Activated CD4-positive, alpha-beta memory T cell treated with anti-CD3 and anti-CD28 coated beads for 36 hours (primary cell): ENCODE data around the gene TTC23. TPM values are rescaled to one million over a fixed set of nuclear protein-coding genes. Genes with fewer than 3 reads are reported as not detected.

ENCODE experiments used
- CTCF ChIA-PET: fragments of 350-600 bp; sonication (Branson Sonifier 250); formaldehyde crosslinking; loops from one replicate; lab custom pipeline; 2021; ENCODE audit warnings: antibody characterized with exemption, inconsistent platforms; lab: Charles Lee
- POLR2A ChIA-PET: fragments of 350-600 bp; sonication (Branson Sonifier 250); formaldehyde crosslinking; loops from one replicate; lab custom pipeline; 2021; ENCODE audit warnings: antibody characterized with exemption; lab: Charles Lee
- DNase-seq: peaks from one replicate; pipeline ENCODE4 v3.0.0-alpha.2; 2020
- H3K27ac Mint-ChIP-seq: one replicate; pipeline ENCODE4 v1.8.0; 2021; ENCODE audit warnings: mixed read lengths
- H3K27me3 Mint-ChIP-seq: one replicate; pipeline ENCODE4 v1.8.0; 2021; ENCODE audit warnings: mixed read lengths
- H3K36me3 Mint-ChIP-seq: one replicate; pipeline ENCODE4 v1.8.0; 2021; ENCODE audit warnings: mixed read lengths
- H3K4me1 Mint-ChIP-seq: one replicate; pipeline ENCODE4 v1.8.0; 2021; ENCODE audit warnings: low read depth, mixed read lengths
- H3K4me3 Mint-ChIP-seq: one replicate; pipeline ENCODE4 v1.8.0; 2021; ENCODE audit warnings: mild to moderate bottlenecking, mixed read lengths
- H3K9me3 Mint-ChIP-seq: one replicate; pipeline ENCODE4 v1.8.0; 2021; ENCODE audit warnings: mixed read lengths
- intact Hi-C: fragments of 100-400 bp; cut with micrococcal nuclease; formaldehyde crosslinking; loops from one replicate; pipeline ENCODE4 v1.15.1; 2023
- total RNA-seq, 2 experiments: library from RNA; stranded (reverse); gene quantifications; one replicate each; pipeline ENCODE4 v1.2.3, GENCODE V29; 2021

The TTC23 gene
- total RNA-seq, 2 experiments from 2014 or later: 2.8 to 4.1 TPM

- Mint-ChIP-seq H3K4me1 (no peaks in the 10 kb centered on the region), H3K27me3 (no peaks in the 10 kb centered on the region), H3K9me3 (no peaks in the 10 kb centered on the region), H3K27ac (no peak overlapping the region), H3K36me3 (no peaks in the 10 kb centered on the region), H3K4me3 (no peak overlapping the region)
- ChIA-PET CTCF (no interaction called here), POLR2A (no interaction called here)
- DNase-seq: no peak
- intact Hi-C loops: no loop called here
Observed at GRCh38 chr15:99141943-99142342, 107.4 kb downstream of the TTC23 start.

- CTCF ChIA-PET: interaction anchor here (1.4 kb wide), 1 partner anchor 64 kb away, joined by 3 read pairs; no protein-coding TSS in a partner anchor
- H3K4me1 Mint-ChIP-seq: no peaks in the 10 kb centered on the region
- intact Hi-C loops: no loop called here
Observed at GRCh38 chr15:99140590-99140989, 108.8 kb downstream of the TTC23 start.

GRCh38 chr15:99139276-99139675 is 110.1 kb downstream of the TTC23 start:
- Mint-ChIP-seq H3K36me3 (no peaks in the 10 kb centered on the region), H3K4me1 (peaks cover 4% of the 10 kb centered on the region), H3K27me3 (no peaks in the 10 kb centered on the region), H3K4me3 (no peak overlapping the region), H3K27ac (no peak overlapping the region), H3K9me3 (no peaks in the 10 kb centered on the region)
- CTCF ChIA-PET: interaction anchor here (1.4 kb wide), 1 partner anchor 62 kb away, joined by 3 read pairs; no protein-coding TSS in a partner anchor
- POLR2A ChIA-PET: no interaction called here
- intact Hi-C loops: no loop called here
- no peak for DNase-seq

More at GRCh38 chr15:99140590-99140989, 108.8 kb downstream of the TTC23 start:
- Mint-ChIP-seq H3K27ac (no peak overlapping the region), H3K36me3 (no peaks in the 10 kb centered on the region), H3K9me3 (no peaks in the 10 kb centered on the region), H3K27me3 (no peaks in the 10 kb centered on the region), H3K4me3 (no peak overlapping the region)
- POLR2A ChIA-PET: no interaction called here
- no peak for DNase-seq

- H3K4me3 Mint-ChIP-seq: no peak overlapping the region
- H3K36me3 Mint-ChIP-seq: no peaks in the 10 kb centered on the region
- DNase-seq: no peak
- H3K9me3 Mint-ChIP-seq: no peaks in the 10 kb centered on the region
- ChIA-PET CTCF (no interaction called here), POLR2A (no interaction called here)
- H3K27ac Mint-ChIP-seq: no peak overlapping the region
- H3K27me3 Mint-ChIP-seq: no peaks in the 10 kb centered on the region
- intact Hi-C loops: no loop called here
- H3K4me1 Mint-ChIP-seq: peaks cover 4% of the 10 kb centered on the region
Observed at GRCh38 chr15:99138491-99138982, 110.8 kb downstream of the TTC23 start.

GRCh38 chr15:99137877-99138276 is 111.5 kb downstream of the TTC23 start:
- ChIA-PET CTCF (no interaction called here), POLR2A (no interaction called here)
- no peak overlapping the region for H3K27ac Mint-ChIP-seq
- H3K27me3 Mint-ChIP-seq: no peaks in the 10 kb centered on the region
- intact Hi-C loops: no loop called here
- H3K4me1 Mint-ChIP-seq: peaks cover 4% of the 10 kb centered on the region
- no peak overlapping the region for H3K4me3 Mint-ChIP-seq
- no peak for DNase-seq
- H3K9me3 Mint-ChIP-seq: no peaks in the 10 kb centered on the region
- H3K36me3 Mint-ChIP-seq: no peaks in the 10 kb centered on the region

- CTCF ChIA-PET: no interaction called here
- H3K36me3 Mint-ChIP-seq: no peaks in the 10 kb centered on the region
- peaks cover 4% of the 10 kb centered on the region for H3K4me1 Mint-ChIP-seq
- intact Hi-C loops: no loop called here
- no peak for DNase-seq
- H3K27ac Mint-ChIP-seq: no peak overlapping the region
- no peaks in the 10 kb centered on the region for H3K9me3 Mint-ChIP-seq
- no peak overlapping the region for H3K4me3 Mint-ChIP-seq
- H3K27me3 Mint-ChIP-seq: no peaks in the 10 kb centered on the region
- POLR2A ChIA-PET: no interaction called here
Observed at GRCh38 chr15:99137111-99137546, 112.3 kb downstream of the TTC23 start.

- Mint-ChIP-seq H3K4me1 (peaks cover 4% of the 10 kb centered on the region), H3K27ac (no peak overlapping the region), H3K27me3 (no peaks in the 10 kb centered on the region), H3K9me3 (no peaks in the 10 kb centered on the region), H3K36me3 (no peaks in the 10 kb centered on the region), H3K4me3 (no peak overlapping the region)
- peak; percentile 20 for DNase-seq
- ChIA-PET POLR2A (no interaction called here), CTCF (interaction anchor here (1.2 to 1.5 kb wide), 3 partner anchors 29 to 58 kb away, joined by 3 to 7 read pairs (median 3); no protein-coding TSS in a partner anchor)
- intact Hi-C loops: no loop called here
Observed at GRCh38 chr15:99135194-99135593, 114.2 kb downstream of the TTC23 start.

- H3K27me3 Mint-ChIP-seq: no peaks in the 10 kb centered on the region
- H3K36me3 Mint-ChIP-seq: no peaks in the 10 kb centered on the region
- intact Hi-C loops: no loop called here
- ChIA-PET POLR2A (no interaction called here), CTCF (interaction anchor here (1.5 kb wide), 1 partner anchor 28 kb away, joined by 7 read pairs; no protein-coding TSS in a partner anchor)
- no peak overlapping the region for H3K4me3 Mint-ChIP-seq
- DNase-seq: no peak
- H3K27ac Mint-ChIP-seq: no peak overlapping the region
- H3K9me3 Mint-ChIP-seq: no peaks in the 10 kb centered on the region
- peaks cover 4% of the 10 kb centered on the region for H3K4me1 Mint-ChIP-seq
Observed at GRCh38 chr15:99134317-99134821, 115.0 kb downstream of the TTC23 start.

GRCh38 chr15:99132634-99133287 is 116.6 kb downstream of the TTC23 start:
- Mint-ChIP-seq H3K36me3 (no peaks in the 10 kb centered on the region), H3K27me3 (no peaks in the 10 kb centered on the region), H3K9me3 (no peaks in the 10 kb centered on the region), H3K4me3 (no peak overlapping the region), H3K27ac (no peak overlapping the region), H3K4me1 (peaks cover 4% of the 10 kb centered on the region)
- DNase-seq: no peak
- ChIA-PET CTCF (no interaction called here), POLR2A (no interaction called here)
- intact Hi-C loops: no loop called here

GRCh38 chr15:99132122-99132521 is 117.3 kb downstream of the TTC23 start:
- DNase-seq: no peak
- intact Hi-C loops: no loop called here
- no peaks in the 10 kb centered on the region for H3K27me3 Mint-ChIP-seq
- no peaks in the 10 kb centered on the region for H3K36me3 Mint-ChIP-seq
- ChIA-PET POLR2A (no interaction called here), CTCF (no interaction called here)
- H3K27ac Mint-ChIP-seq: no peak overlapping the region
- no peak overlapping the region for H3K4me3 Mint-ChIP-seq
- peaks cover 4% of the 10 kb centered on the region for H3K4me1 Mint-ChIP-seq
- no peaks in the 10 kb centered on the region for H3K9me3 Mint-ChIP-seq

GRCh38 chr15:99131441-99132023 is 117.8 kb downstream of the TTC23 start:
- peaks cover 4% of the 10 kb centered on the region for H3K4me1 Mint-ChIP-seq
- intact Hi-C loops: no loop called here
- no peak for DNase-seq
- H3K27ac Mint-ChIP-seq: no peak overlapping the region
- ChIA-PET CTCF (no interaction called here), POLR2A (no interaction called here)
- H3K4me3 Mint-ChIP-seq: no peak overlapping the region
- no peaks in the 10 kb centered on the region for H3K9me3 Mint-ChIP-seq
- H3K27me3 Mint-ChIP-seq: no peaks in the 10 kb centered on the region
- no peaks in the 10 kb centered on the region for H3K36me3 Mint-ChIP-seq

- intact Hi-C loops: no loop called here
- no peaks in the 10 kb centered on the region for H3K27me3 Mint-ChIP-seq
- H3K4me3 Mint-ChIP-seq: no peak overlapping the region
- H3K9me3 Mint-ChIP-seq: no peaks in the 10 kb centered on the region
- ChIA-PET CTCF (no interaction called here), POLR2A (no interaction called here)
- no peak for DNase-seq
- H3K36me3 Mint-ChIP-seq: no peaks in the 10 kb centered on the region
- peaks cover 4% of the 10 kb centered on the region for H3K4me1 Mint-ChIP-seq
- H3K27ac Mint-ChIP-seq: no peak overlapping the region
Observed at GRCh38 chr15:99130765-99131440, 118.5 kb downstream of the TTC23 start.
